NK-92 treated with Interleukin-12 subunit alpha and Interleukin-12 subunit beta, amount 100 ng/mL, for 24 hours (cell line): ENCODE measurements around the gene PPP1R12A.
"Not testable (repeated sequence)": the region's sequence is repeated elsewhere in the genome, so short reads cannot be mapped to it uniquely, and the experiment has no call there.

Experiments used
- DNase-seq: peaks from one replicate; lab custom pipeline; 2025; lab: John Stamatoyannopoulos, UW

PPP1R12A gene

GRCh38 chr12:79935021-79935623 is at the start of gene PPP1R12A:
Gene PPP1R12A (minus strand): TSS chr12:79935097. CDS start chr12:79934931, 166 bp downstream.
- peak; percentile 90 for DNase-seq

- DNase-seq = no peak
Observed at GRCh38 chr12:79983986-79984620, 49.2 kb upstream of the PPP1R12A start.

GRCh38 chr12:79983492-79983891 is 48.6 kb upstream of the PPP1R12A start:
- no peak for DNase-seq

GRCh38 chr12:79982086-79983062 is 47.5 kb upstream of the PPP1R12A start:
- no peak for DNase-seq

GRCh38 chr12:79978692-79979091 is 43.8 kb upstream of the PPP1R12A start:
- no peak for DNase-seq

- DNase-seq = not testable (repeated sequence)
Observed at GRCh38 chr12:79977856-79978460, 43.1 kb upstream of the PPP1R12A start.

GRCh38 chr12:79975143-79975542 is 40.2 kb upstream of the PPP1R12A start:
- no peak for DNase-seq

GRCh38 chr12:79973801-79974200 is 38.9 kb upstream of the PPP1R12A start:
- no peak for DNase-seq

- DNase-seq = no peak
Observed at GRCh38 chr12:79964100-79964627, 29.3 kb upstream of the PPP1R12A start.

- no peak for DNase-seq
Observed at GRCh38 chr12:79961411-79961810, 26.5 kb upstream of the PPP1R12A start.

GRCh38 chr12:79959484-79959883 is 24.6 kb upstream of the PPP1R12A start:
- DNase-seq = no peak

- no peak for DNase-seq
Observed at GRCh38 chr12:79956896-79957295, 22.0 kb upstream of the PPP1R12A start.

GRCh38 chr12:79955561-79955960 is 20.7 kb upstream of the PPP1R12A start:
- no peak for DNase-seq

- no peak for DNase-seq
Observed at GRCh38 chr12:79954037-79954610, 19.2 kb upstream of the PPP1R12A start.

- DNase-seq = no peak
Observed at GRCh38 chr12:79949098-79949497, 14.2 kb upstream of the PPP1R12A start.

- no peak for DNase-seq
Observed at GRCh38 chr12:79945433-79945832, 10.5 kb upstream of the PPP1R12A start.

- no peak for DNase-seq
Observed at GRCh38 chr12:79944565-79944964, 9.7 kb upstream of the PPP1R12A start.

GRCh38 chr12:79942846-79943245 is 7.9 kb upstream of the PPP1R12A start:
- not testable (repeated sequence) for DNase-seq

- no peak for DNase-seq
Observed at GRCh38 chr12:79939728-79940310, 4.9 kb upstream of the PPP1R12A start.

- no peak for DNase-seq
Observed at GRCh38 chr12:79938843-79939242, 3.9 kb upstream of the PPP1R12A start.

- DNase-seq = no peak
Observed at GRCh38 chr12:79936670-79937069, 1.8 kb upstream of the PPP1R12A start.
